Amygdala (tissue), 56 donors: ENCODE data around the gene BAD.

Experiments
- DNase-seq, 56 donors: peaks; one replicate each; lab custom pipeline; 2025; lab: John Stamatoyannopoulos, UW

BAD gene

DNA sequence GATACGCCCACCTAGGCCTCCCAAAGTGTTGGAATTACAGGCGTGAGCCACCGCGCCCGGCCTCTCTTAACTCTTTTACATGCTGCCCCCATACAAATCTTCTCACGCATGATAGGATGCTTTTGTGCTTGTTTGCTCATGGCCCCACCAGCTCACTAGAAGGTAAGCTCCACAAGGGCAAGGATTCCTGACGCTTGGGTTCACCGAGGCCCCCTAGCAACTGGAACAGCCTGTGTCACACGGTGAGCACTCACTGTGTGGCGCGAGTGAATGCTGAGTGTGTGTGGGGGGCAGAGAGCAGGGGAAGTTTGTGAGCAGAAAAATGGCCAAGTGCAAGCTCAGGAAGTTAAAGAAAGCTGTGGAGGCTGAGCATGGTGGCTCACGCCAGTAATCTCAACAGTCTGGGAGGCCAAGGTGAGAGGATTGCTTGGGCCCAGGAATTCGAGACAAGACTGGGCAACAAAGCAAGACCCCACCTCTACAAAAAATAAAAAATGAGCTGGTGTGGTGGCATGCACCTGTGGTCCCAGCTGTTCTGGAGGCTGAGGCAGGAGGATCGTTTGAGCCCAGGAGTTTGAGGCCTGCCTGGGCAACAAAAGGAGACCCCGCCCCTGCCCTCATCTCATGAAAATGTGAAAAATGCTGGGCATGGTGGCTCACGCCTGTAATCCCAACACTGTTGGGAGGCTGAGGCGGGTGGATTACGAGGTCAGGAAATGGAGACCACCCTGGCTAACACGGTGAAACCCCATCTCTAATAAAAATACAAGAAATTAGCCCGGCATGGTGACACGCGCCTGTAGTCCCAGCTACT lies 2.3 kb downstream of the BAD start:
- DNase-seq: no peak

DNA sequence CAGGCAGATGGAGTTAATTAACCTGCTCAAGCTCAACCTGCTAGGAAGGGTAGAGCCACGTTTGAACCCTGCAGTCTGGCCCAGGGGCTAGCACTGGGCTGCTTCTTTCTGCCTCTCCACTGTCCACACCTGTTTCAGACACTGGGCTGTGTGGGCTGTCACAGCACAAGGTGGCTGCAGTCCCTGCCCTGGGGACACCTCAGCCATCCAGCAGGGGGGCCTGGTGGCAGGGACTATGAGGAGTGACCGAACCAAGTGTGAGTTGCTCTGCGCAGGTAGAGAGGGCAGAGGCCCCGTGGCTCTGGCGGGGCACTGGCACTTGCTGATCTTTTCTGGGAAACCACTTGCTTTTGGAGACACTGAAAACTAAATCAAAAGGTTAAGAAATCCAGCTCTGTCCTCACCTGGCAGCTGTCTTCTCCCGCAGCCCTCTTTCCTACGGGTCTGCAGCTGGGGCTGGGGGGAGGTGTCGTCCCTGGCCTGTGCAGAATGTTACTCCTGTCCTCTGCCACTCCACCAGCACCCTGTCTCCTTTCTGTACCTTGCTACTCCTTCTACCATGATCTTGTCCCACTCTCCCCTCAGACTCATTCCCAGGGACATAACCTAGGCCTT lies 5.8 kb downstream of the BAD start:
- no peak for DNase-seq

DNA sequence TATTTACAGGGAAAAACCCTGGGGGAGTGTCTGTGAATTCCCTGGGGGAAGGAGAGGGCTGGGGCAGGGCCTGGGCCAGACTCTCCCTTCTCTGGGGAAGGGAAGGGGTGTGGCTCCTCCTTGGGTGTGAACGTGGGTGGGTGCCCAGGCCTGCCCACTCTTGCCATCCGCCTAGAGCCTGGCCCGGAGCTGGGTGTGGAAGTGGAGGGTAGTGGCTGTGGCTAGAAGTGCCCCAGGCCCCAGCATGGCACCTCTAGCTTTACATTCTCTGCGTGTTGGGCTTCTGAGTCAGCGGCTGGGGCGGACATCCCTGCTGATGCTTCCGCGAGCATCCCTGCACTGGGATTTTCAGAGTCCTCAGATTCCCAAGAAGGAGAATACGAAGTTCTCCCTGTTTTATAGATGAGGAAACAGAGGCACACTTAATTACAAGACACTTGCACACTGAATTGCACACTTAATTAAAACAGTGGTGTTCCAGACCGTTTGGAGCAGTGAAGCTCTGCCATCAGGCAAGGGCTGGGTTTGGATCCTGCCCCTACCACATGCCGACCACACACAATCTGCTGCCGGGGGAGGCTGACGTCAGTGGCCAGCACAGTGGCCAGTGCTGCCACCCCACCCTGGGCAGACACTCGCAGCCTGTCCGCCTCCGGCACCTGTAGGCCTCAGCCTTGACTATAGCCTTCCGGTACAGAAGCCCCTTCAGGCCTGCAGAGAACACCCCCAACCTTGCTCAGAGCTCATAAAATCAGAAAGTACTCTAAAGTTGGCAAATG lies 7.6 kb downstream of the BAD start:
- no peak for DNase-seq

DNA sequence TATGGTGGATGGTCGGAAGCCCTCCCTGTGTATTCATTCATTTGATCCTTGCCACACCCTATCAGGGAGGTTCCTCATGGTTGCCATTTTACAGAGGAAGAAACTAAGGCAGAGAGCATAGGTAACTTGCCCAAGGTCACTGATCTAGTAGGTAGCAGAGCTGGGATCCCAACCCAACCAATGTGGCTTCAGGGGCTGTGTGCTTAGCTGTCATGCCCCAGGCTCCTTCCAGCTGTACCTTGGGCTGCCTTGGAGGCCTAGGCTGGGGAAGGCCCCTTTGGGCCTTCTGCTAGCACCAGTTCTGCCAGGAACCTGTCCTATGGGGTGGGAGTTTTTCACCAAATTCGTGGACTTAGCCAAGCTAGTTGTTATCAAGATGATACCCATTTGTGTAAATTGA lies 8.6 kb downstream of the BAD start:
- no peak for DNase-seq

DNA sequence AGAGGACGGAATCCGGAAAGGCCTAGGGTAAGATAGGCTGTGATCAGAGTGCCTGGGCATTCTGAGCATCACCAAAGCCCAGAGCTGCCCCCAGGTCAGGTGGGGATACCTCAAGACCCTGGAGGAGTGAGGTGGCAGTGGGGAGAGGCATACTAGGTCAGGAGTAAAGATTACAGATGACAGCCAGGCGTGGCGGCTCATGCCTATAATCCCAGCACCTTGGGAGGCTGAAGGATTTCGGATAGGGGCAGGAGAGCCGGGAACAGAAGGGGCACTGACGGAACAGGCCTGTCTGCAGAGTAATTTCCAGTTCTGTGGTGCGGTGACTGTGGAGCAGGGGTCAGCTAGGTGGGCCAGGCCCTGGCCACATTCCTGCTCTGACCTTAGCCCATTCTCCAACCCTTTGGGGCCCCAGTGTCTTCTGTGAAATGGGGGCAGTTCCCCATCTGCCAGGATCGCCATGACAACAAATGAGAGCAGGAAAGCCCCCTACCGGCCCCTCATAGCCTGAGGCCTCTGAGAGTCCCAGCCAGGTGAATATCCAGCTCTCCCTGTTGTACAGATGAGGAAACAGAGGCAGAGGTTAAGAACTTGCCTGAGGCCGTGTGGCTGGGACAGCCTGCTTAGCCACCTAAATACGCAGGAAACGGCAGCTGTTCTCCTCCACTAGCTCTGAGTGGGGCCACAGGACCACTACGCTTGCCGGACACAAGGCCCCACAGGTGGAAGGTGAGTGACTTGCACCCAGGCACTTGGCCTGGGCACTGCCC lies 9.2 kb downstream of the BAD start:
- DNase-seq: no peak

DNA sequence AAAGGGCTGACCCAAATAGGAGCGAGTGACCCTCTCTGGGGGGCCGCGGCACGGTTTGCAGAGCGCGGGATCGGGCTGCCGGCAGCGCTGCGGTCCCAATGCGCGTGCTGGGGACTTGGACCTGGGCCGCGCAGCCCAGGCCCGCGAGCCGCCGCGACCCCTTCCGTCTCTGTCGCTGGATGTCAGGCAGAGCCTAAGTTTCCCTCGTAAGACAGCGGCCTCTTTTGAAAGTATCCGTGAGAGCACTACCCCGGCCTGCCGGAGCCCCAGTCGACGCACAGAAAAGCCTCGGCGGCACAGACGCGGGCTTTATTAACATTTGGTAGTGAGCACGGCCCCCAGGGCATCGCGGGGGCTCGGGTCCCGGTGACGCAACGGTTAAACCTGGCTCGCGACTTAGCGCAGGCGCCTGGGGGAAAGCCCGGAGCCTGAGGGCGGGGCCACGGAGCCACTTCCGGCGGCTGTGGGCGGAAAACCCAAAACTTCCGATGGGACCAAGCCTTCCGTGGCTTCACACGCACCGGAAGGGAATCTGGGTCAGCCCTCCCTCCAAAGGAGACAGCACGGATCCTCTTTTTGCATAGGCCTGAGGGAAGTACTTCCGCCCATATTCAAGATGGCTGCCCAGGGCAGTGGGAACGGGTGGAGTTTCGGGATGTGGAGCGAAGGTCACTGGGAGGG lies 14.8 kb downstream of the BAD start:
- DNase-seq: peak; percentile 75 to 100 (median 98)

DNA sequence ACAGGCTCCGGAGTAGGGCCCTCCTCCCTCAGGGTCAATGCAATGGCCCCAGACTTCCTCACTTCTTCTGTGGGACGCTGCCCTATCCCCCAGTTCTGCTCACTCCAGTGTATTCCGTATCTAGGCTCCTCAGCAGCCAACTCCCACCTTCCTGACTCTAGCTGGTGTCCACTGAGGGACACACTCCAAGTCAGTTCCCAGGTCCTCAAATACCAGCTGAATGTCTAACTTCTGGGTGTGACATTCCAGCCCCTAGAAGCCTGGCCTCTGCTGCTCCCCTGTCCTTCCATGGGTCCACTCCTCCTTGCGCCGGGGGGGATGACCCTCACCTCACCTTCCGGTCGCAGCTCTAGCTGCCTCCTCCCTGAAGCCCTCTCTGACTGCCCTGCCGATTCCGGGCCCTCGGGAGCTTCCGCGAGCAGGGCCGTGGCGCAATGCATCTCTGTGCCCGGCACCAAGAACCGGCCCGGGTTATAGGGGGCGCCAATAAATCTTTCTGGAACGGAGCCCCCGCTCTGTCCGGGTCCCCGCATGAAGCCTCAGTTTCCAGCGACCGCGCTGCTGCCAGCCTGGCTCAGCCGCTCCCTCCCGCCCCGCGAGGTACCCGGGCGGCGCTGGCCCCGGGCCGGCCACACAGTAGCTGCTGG lies 15.4 kb downstream of the BAD start:
- DNase-seq: peak in 11 of 56 donors; percentile 53 to 85 (median 71)

DNA sequence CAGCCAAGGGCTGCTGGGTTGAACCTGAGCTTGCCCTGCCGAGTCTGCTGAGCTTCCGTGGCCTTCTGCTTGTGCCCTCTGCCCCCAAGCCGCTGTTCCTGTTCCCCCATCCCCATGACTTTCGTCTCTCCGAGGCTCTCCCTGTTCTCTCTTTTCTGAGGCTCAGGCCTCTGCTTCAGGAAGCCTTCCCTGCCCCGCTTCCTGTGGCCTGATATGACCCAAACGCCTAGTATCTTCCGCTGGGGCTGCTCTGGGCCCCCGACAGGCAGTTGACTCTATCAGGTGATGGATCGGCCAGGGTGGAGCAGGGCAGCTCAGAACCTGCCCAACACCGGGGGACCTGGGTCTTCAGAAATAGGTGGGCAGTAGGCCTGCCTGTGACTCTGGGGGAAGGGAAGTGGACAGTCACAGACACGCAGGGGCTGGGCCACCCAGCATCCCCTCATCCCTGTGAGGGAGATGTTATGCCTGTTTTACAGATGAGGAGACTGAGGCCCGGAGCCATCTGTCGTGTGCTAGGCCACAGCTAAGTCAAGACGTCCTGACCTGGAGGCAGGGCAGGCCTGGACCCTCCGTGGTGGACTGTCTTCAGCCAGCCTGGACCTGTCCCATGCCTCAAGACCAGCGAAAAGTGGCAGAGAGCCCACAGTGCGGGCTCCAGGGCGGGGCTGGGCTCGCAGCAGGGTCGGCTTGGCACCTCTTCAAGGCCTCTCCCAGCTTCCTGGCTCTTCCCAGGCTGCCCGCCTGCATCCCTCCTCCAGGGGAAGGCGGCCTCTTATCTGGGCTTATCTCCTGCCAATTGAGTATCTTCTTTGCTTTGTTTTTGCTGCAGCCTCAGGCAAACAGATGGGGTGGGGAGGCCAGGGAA lies 16.2 kb downstream of the BAD start:
- DNase-seq: peak in 5 of 56 donors; percentile 21 to 44 (median 40)

DNA sequence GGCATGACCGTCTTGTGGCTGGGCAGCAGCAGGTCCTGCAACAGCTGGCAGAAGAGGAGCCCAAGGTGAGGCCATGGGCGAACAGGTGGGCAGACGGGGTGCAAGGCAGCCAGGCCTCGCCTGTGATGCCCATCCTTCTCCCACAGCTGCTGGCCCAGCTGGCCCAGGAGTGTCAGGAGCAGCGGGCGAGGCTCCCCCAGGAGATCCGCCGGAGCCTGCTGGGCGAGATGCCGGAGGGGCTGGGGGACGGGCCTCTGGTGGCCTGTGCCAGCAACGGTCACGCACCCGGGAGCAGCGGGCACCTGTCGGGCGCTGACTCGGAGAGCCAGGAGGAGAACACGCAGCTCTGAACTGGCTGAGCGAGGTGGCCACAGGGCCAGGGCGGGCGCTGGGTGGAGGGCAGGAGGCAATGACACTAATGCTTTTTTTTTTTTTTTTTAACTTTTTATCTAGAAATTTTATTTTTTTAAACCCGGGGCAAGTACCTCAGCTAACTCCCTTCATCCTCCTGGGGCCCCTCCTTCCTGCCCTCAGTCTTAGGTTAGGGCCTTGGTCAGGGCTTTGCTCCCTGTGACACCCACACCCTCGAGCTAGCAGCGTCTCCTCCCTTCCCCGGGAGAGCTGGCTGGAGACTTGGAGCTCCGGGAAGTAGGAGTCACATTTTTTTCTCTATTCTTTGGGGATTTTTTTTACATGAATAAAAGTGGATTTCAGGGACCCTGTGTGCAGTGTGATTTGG lies 17.1 kb downstream of the BAD start:
- no peak for DNase-seq

DNA sequence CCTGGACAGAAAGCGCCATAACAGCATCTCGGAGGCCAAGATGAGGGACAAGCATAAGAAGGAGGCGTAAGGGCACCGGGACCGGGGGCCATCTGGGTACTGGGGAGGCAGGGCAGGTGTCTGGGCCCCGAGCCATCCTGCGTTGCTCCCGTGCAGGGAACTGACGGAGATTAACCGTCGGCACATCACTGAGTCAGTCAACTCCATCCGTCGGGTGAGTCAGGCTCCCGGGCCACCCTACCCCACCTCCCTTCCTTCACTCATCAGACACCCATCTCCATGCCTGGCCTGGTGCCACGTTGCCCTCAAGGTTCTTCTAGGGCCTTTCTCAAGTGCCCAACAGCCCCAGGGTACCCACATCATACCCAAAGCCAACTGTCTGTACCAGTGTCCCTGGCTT lies 18.1 kb downstream of the BAD start:
- DNase-seq: no peak

DNA sequence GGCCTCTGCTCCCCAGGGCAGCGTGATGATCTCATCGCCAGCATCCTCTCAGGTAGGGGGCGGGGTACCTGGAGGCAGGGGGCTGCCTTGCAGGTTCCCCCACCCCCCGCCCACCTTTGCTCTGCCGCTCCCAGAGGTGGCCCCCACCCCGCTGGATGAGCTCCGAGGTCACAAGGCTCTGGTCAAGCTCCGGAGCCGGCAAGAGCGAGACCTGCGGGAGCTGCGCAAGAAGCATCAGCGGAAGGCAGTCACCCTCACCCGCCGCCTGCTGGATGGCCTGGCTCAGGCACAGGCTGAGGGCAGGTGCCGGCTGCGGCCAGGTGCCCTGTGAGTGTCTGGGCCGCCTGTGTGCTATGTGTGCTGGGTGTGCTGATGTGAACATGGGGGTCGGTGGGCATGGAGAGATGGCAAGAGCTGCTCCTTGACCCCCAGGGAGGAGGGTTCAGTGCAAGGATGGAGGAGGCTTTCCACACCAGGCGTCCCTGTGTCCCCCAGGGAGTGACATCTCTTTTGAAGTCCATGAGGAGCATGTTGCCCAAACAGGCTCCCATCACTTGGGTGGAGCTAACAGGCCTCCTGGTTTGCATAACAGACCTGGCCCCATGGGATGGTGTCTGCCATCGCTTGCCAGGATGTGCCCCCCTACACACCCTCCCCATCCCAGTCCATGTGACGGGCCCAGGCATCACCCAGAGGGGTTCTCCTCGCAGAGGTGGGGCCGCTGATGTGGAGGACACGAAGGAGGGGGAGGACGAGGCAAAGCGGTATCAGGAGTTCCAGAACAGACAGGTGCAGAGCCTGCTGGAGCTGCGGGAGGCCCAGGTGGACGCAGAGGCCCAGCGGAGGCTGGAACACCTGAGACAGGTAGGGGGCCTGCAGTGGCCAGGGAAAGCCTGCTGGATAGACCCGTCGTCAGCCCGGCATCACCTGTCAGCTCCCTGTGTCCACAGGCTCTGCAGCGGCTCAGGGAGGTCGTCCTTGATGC lies 19.0 kb downstream of the BAD start:
- DNase-seq: no peak

DNA sequence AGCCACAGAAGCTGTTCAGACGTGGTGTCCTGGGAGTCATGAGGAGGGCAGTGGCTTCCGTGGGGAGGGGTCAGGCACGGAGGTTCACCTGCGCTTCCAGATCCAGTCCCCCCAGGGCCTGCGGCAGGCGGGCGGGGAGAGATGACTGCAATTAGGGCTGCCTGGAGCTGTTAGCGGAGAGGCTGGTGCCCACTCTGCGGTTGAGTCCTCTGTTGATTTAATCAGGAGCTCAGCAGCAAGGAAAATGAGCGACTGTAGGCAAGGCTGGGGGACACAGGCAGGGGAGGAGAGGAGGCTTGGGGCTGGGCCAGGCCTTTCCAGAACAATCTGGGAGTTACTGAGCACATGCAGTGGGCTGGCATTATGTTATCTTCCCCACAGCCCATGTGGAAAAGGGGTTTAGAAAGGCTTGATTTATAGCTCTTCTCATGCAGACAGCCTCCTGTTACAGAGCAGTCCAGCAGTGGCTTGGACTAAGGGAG lies 20.1 kb downstream of the BAD start:
- no peak for DNase-seq

DNA sequence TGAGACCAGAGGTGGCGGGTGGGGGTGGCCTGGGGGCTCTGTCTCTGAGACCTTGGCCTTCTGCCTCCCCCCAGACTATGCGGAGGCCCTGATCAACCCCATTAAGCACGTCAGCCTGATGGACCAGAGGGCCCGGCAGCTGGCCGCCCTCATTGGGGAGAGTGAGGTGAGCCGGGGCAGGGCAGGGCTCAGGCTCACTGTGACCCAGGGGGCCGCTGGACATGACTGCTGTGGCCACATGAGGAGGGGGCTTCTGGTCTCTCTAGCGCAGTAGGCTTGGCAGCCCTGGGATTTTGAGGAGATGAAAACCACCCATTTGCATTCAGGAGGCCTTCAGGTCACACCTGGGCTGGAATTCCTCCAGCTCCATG lies 20.5 kb downstream of the BAD start:
- DNase-seq: no peak

DNA sequence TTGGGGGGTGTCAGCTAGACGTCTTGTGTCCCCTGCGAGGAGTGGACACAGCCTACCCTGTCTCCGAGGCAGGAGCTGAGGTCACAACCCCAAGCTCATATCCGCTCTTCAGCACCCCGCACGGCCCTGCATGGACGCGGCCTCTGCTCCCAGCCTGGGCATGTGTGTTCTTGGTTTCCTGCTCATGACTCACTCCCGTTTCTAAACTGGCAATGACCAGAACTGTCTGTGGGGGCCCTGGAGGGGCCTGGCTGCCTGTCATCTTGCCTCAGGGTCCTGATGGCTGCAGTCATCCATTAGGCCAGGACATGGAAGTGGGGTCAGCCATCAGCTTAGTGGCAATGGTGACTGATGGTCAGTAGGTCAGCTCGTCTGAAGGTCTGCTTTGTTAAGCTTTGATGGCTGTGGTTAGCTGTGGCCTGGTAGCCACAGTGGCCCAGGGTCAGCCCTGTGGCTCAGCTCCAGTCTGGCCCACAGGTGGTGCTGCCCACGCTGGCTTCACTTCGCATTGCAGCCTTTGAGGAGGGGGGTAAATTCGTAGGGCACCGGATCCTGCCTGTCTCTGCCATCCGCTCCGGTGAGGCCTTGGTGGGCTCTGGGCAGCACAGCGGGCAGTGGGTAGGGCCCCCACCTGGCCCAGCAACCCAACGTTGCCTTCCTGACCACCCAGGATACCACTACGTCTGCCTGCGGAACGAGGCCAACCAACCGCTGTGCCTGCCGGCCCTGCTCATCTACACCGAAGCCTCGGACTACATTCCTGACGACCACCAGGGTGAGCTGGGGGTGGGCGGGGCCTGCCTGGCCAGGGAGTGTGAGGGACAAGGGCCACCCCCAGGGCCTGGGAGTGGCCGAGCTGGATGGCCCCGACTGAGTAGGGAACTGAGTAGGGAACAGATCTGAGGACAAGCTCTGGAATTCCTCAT lies 21.2 kb downstream of the BAD start:
- no peak for DNase-seq

DNA sequence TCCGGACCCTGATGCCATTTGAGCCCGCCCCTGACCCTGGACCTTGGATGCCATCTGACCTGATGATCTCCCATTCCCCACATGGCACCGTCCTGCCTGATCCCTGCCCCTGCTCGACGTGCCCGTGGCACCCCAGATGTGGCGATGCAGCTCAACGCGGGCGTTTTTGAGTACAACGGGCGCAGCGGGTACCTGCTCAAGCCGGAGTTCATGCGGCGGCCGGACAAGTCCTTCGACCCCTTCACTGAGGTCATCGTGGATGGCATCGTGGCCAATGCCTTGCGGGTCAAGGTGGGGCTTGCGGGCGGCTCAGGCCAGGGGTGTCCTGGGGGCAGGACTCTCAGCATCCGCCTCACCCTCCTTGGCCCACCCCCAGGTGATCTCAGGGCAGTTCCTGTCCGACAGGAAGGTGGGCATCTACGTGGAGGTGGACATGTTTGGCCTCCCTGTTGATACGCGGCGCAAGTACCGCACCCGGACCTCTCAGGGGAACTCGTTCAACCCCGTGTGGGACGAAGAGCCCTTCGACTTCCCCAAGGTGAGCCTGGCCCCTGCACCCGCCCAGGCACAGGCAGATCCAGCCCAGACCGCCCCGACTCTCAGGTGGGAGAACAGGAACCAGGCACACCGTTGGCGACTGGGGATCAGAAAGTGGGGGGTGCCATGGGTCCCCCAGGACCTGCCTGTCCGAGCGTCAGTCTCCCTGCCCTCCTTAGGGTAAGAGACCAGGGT lies 22.0 kb downstream of the BAD start:
- no peak for DNase-seq
